Superior temporal gyrus (tissue), 1 donor: ENCODE data around the gene ARMC2.
"Not testable (repeated sequence)": the region's sequence is repeated elsewhere in the genome, so short reads cannot be mapped to it uniquely, and the experiment has no call there.

Experiments used
- DNase-seq: peaks from one replicate; pipeline ENCODE4 v3.0.0-alpha.2; 2016; ENCODE audit errors: extremely low spot score

Gene ARMC2

DNA sequence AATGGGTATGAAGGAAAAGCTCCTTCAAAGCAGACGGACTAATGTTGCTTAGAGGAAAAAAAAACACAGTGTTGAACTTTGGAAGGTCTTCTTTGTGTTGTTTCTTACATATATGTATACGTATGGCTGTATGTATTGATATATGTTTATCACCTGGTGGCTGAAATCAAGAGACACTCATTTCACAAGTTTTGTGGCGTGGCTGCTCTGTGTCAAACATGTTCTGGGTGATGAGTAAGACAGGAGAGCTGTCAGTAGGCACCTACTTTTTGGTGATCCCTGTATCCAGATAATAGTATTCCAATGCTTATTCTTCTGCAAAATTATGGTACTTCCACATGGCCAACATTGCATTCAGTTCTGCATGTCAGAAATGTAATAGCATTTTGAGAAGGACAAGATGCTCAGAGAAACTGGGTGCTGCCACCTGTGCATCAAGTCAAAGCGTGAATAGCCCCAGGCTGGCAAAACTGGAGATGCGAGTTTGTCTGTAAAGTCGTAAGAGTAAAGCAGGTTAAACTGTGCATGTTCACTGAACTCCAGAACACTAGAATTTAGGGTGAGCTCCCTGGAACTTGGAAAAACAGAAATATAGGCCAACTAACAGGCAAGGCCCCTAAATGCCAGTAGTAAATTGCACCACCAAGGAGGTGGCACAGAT lies 67.9 kb downstream of the ARMC2 start:
- no peak for DNase-seq

DNA sequence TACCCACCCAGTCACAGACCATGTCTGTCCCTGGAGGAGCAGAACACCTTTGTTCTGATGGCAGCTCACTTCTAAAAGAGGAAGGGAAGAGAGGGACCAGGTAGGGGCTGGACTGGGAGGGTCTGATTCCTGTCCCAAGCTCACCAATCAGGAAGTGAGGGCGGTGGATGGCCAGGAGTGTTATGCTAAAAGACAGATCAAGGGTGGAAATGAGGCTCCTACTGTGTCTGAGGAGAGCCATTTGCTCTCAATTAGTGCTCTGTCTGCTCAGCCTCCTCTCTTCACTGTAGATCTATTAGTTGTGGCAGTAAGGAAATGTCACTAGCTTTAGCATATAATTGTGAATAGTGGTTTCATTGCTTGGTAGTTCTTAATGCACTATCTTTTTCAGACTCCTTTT lies 72.5 kb downstream of the ARMC2 start:
- DNase-seq = no peak

DNA sequence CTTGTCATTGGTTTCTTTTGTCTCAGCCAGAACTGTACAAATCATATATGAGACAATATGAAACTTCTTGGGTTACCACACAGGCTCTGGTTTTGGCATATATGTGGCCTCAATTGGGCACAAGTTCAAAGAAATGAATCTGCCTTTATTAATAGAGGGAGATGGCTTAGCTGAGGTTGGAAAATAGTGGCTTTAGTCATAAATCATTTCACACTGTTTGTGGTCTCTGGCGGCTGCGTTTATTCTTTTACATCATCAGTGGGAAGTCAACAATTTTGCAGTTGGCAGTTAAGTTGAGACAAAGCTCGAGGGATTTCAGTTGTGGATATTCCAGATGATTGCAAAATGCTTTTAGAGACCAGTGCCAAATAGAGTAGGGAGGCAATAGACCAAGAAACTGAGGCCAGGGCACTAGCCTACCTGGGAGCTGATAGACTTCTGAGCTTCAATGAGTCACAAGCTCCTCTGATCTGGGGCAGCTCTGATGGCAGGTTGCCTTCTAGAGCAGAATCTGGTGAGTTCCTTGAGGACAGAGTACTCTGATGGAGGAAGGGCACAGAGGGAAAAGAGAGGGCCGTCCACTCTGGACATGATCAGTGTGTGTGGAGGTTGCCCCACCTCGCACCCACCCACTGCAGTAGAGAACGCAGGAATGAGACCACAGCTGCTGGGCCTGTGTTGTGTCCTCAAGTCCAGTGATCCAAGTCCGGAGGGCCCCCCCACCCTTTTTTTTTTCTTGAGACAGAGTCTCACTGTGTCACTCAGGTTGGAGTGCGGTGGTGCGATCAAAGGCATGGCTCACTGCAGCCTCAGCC lies 73.5 kb downstream of the ARMC2 start:
- DNase-seq = no peak

DNA sequence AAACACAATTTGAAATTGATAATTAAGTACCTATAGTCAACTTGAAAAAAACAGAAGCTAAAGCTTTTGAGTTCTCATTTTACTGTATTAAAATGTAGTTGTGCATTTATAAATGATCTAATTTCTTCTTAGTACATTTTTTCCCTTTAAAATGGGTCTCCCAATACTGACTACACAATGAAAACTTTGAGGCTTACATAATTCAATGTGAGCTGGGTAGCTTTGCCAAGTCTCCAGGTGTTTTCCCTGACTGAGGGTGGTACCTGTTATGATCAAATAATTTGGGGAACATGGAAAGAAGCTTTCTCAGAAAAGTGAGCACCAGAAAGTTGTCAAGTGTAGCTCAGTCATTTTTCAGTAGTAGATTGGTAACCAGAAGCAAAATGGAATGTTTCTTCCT lies 74.3 kb downstream of the ARMC2 start:
- DNase-seq = no peak

DNA sequence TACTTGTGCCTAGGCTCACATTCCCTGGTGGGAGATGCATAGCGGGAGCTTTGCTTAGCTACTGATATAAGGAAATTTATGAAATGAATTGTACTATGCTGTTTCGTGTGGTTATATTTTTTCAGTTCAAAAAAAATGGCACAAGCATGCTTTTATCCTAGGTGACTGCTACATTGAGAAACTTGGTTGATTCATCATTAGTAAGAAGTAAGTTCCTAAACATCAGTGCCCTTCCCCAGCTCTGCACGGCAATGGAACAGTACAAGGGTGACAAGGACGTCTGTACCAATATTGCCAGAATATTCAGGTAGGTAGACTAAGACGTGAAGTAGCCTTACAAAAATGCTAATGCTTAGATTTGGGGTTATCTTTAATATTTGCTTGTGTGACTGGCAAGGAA lies 79.7 kb downstream of the ARMC2 start:
- DNase-seq = no peak

DNA sequence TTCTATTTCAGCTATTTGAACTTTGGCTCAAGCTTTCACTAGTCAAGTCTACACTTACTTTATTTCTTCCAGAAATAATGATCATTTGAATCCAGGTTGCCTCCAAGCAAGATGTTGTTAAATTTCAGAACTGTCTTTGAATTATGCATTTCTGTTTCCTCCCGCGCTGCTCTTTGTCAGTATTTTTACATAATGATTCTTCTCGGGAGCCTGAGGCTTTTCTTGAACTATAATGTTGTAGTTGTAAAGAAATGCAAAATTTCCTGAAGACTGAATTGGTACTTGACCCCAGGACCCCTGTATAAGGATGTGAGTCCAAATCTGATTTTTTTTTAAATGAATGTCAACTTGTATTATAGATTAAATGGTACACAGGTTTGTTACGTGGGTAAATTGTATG lies 80.4 kb downstream of the ARMC2 start:
- no peak for DNase-seq

DNA sequence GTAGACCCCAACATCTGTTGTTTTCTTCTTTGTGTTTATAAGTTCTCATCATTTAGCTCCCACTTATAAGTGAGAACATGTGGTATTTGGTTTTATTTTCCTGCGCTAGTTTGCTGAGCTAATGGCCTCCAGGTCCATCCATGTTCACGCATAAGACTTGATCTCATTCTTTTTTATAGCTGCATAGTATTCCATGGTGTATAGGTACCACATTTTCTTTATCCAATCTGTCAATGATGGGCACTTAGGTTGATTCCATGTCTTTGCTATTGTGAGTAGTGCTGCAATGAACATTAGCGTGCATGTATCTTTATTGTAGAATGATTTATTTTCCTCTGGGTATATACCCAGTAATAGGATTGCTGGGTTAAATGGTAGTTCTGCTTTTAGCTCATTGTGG lies 82.9 kb downstream of the ARMC2 start:
- not testable (repeated sequence) for DNase-seq

DNA sequence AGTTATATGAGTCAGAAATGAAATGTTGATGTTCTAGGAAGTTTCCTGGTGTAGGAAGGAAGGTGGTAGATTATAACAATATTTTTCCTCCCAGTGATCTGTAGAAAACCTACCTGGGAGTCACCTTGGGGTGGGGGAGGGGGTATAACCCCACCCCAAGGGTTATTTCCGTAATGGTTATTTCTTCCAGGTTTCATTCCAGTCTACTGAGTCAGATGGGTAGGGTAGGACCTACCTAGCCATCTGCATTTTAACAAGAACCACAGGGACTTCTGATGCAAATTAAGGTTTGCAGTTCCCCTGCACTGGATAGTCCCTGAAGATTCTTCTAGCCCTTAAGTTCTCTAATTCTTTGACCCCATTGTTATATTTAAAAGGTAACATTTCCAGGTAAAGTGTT lies 88.9 kb downstream of the ARMC2 start:
- no peak for DNase-seq

DNA sequence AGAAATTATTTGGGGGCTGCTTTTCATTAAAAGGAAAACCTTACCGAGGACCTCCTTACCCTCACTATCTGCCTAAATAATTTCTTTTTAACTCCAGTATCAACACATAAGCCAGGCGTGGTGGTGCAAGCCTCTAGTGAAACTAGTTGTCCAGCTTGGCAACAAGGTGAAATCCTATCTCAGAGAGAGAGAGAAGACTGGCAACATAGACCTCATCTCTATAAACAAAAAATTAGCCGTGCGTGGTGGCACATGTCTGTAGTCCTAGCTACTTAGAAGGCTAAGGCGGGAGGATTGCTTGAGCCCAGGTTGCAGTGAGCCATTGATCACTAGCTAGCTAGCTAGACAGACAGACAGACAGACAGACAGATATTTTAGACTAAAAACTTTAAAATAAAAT lies 92.5 kb downstream of the ARMC2 start:
- DNase-seq = no peak

DNA sequence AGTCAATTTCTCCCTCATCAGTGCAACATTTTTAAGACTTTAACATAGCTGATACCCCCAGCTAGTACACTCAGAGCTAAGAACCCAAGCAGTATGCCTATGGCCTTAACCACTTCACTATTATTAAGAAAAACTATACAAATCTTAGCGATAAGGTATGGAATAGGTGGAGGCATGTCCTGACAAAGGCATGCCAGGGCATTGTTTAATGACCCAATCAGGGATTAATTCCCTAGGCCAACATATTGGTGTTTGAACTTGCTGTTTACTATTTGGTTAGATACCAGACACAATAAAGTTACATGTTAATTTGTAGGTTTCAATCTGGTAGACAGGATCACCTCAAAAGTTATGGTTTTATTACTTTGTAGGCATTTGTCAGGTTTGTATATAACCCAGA lies 93.1 kb downstream of the ARMC2 start:
- DNase-seq = no peak

DNA sequence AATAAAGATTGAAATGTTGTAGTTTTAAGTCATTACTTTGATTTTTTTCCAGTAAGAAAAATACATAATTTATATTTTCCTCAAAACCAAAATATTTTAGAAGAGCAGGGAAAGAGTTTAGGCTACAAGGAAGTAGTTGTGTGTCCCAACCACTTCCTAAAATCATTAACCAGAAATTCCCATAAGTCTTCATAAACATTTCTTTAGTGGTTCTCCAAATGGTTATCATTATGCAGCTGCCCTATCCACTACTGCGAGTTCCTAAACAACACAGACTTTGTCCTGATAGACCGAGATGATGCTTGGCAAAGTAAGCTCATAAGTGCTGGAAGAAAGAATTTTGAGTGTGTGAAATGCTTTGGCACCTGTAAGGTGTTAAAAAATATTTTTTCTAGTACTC lies 93.6 kb downstream of the ARMC2 start:
- no peak for DNase-seq

DNA sequence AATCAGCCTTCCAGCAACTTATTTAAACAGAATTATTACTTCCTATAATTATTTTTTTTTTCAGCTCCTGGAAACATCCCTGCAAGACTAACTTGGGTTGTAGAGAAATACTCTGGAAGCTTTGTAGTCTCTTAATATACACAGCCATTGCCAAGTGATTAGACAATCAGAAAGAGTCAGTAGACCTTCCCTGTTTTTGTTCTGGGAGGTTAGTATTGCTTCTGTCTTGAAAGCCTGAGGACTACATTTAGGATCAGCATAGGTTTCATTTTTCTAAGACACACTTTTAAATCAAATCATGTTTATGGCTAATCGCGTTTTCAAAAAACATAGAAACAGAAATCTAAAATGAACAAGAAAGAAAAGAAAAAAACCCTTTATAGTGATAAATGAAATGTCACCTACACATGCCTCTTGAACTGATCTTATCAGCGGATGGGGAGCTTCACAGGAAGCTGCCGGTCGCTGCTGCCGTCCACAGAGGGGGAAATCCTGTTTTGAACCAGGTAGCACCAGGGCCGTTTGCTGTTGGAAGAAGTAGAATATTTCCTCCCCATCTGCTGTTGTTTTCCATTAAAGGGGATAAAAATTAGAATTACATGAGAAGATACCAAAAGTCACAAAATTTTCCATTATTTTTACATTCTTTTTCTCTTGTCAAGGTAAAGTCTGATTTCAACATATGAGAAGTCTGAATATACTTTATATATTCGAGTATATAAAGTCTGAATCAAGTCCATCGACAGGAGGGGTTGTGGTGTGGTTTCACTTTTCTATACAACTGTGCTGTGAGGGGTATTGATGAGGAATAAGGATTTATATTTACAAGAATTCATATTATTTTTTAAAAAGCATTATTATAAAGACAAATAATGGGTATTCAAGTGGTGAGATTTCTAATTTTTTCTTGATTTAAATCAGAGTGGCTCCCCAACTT lies 94.6 kb downstream of the ARMC2 start:
- no peak for DNase-seq

DNA sequence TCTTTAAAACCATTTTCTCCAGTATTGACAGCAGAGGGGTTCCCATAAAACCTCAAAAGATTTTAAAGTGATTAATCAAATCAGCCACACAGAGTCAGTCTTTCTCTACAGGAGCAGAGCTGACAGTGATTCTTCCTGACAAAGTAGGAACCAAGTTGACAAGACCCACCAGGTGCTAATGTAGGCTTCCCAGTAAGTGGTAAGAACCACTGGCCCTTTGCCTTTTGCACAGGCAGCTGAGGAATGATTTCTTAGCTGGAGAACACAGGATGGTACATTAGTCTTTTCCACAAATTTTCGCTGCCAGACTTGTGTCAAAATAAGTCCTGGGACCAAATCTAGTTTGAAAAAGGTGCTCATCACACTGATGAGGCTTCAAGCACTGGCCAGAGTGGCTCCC lies 95.8 kb downstream of the ARMC2 start:
- DNase-seq = no peak

DNA sequence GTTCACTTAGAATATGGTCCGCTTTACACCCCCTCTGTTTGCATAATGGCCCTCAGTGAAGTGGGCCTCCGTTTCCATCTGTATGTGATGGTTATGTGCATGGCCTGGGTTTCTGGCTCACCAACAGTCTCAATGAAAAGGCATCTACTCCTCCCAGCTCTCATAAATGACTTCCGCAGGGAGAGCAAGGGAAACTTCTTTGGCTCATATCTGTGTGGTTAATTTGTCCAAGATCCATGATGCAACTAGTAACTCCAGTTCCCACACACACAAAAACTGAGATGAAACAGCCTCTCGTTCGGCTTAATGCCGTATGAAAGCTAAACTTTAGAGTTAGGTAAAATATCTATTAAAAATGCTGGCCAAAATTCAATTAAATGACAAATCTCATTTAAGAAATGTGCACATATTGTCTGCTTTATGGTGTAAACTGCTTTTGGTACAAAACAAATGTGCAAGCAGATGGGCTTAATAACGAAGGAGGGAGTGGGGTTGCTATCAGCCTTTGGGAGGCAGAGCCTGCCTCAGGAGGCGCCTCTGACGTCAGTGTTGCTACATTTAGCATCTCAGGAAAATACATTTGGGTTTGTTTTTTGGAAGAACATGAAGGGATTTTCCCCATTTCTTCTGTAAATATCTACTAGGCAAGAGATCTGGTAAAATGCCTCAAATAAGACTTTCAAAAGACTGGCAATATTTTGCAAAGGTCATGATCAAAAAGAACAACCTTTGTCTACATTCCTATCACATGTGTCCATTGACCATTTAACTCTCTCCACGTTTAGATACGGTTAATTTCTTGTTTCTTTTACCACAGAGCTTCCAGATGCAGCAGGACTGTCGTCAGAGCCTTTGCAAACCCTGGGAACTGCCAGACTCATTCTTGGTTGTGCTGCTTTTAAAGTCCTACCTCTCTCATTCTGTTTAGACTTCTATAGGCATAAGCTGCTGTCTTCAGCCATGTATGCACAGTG lies 96.8 kb downstream of the ARMC2 start:
- peak; percentile 56 for DNase-seq

DNA sequence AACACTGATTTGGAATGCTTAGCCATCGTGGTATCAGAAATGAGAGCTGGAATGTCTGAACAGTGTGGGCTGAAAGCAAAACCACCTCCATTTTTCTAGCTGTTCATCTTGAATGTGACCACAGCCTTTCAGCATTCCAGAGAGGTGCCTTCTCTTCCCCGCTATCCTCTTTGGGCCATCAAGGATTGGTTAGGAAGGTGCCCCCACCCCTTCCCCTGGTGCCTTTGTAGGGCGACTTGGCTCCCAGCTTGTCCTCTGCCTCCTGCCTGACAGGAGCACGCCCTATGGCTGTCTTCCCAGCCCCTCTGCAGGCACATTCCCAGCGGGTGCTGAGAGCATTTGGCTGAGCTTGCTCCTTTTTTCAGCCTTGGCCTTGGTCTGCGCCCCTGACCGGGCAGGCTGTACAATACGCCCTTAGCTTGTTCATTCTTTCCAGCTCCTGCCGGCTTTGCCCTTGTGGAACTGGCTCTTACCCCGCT lies 97.5 kb downstream of the ARMC2 start:
- peak; percentile 44 for DNase-seq

DNA sequence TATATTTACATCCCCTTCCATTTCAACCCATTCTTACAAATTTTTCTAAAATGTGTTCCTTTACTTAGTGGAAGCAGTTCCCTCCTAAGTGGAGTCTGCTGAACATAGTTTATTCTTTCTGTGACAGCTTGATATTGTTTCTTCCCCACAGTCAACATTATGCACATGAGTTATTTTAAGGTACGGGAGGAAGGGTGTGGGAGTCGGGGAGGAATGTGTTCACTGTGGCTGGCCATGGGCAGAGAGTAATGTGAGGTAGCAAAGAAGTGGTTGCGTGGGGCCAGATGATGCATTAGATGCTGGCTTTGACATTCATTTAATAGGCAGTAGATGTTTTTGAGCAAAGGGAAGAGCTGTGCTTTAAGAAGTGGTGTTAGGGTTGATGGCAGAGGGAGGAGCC lies 98.5 kb downstream of the ARMC2 start:
- peak; percentile 33 for DNase-seq

DNA sequence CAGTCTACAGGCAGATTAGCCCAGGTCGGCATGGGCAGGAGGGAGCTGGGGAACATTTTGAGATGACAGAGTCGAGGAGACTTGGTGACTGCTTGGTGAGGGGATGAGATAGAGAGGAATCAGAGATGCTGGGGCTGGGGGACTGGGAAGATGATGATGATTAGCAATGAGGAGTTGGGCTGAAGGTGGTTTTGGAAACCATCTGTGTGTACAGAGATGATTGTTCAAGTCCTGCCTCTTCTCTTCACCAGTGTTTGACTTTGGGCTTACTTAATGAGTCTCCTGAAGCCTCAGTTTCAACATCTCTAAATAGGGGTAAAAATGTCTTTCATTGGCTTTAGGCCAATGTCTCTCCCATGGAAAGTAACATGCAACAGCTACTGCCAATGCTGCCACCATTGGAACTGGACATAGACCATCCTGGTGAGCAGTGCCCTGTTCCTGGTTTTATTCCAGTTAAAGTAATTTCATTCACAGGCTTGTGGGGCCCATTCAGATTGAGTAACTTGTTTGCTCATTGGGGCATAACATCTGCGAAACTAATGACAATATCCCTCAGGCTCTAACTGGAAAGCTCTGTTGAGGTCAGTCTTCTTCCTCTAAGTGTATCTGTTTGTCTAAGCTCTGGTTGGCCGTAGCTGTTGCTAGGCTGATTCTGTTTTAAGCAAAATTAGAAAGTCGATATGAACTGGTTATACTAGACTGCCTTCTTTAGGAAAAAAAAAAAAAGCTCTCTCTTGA lies 99.1 kb downstream of the ARMC2 start:
- peak; percentile 32 for DNase-seq

DNA sequence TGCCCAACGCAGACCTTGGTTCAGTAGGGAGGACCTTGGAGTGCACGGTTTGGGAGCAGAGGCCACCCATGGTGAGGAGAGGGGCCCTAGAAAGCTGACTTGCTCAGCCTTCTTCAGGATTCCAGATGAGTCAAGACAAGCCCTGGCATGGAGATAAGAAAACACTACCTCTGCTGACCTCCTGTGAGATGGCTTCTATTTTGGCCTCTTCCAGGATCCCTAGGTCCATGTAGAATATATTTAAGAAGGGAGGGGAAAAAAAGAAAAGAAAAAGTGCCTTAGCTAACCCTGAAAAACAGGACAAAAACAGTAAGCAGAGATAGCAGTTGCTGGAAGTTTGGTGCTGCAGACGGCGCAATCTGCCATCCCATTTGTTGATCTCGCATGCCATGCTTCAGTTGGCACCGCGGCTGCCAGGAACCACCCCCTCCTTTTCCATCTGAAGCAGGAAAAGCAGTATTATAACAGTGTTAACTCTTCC lies 100.0 kb downstream of the ARMC2 start:
- peak; percentile 68 for DNase-seq

DNA sequence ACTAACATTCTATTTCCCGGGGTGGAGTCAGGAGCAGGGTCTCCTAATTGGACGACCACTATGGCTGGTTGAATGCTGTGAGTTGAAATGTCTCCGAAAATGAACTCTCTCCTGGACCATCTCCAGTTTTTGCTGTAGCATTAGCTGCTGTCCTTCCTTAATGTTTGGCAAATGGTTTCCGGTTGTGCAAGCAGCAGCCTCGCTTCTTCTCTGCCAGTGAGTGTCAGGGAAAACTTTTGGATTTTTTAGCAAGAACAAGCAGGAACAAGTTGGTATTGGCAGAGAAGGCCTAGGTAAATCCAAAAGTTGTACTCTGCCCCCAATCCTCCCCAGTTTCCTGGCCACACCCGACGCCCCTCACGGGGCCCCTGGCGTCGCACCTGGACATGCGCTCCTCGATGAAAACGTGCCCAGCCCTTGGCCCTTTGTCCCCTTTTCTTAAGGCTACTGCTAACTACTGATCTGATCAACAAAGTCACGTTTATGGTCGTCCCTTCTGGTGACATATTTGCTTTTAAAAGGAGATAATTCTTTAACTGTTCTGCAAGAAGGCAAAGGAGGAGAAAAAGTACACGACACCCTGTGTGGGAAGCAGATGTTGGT lies 103.2 kb downstream of the ARMC2 start:
- DNase-seq = no peak
